Erythroblast (primary cell): ENCODE measurements around the gene KLHL29.

ENCODE experiments used
- DNase-seq, 2 experiments: peaks; one replicate each; lab custom pipeline; 2025; lab: John Stamatoyannopoulos, UW
- GATA1 ChIP-seq: IDR thresholded peaks from 2 replicates; pipeline ENCODE4 v1.6.1; 2011; ENCODE audit warnings: low read depth, mild to moderate bottlenecking, control low read depth, low read length, moderate library complexity
- POLR2A ChIP-seq: IDR thresholded peaks from 2 replicates; pipeline ENCODE4 v1.6.1; 2011; ENCODE audit warnings: mild to moderate bottlenecking, low read length

Gene KLHL29

DNA sequence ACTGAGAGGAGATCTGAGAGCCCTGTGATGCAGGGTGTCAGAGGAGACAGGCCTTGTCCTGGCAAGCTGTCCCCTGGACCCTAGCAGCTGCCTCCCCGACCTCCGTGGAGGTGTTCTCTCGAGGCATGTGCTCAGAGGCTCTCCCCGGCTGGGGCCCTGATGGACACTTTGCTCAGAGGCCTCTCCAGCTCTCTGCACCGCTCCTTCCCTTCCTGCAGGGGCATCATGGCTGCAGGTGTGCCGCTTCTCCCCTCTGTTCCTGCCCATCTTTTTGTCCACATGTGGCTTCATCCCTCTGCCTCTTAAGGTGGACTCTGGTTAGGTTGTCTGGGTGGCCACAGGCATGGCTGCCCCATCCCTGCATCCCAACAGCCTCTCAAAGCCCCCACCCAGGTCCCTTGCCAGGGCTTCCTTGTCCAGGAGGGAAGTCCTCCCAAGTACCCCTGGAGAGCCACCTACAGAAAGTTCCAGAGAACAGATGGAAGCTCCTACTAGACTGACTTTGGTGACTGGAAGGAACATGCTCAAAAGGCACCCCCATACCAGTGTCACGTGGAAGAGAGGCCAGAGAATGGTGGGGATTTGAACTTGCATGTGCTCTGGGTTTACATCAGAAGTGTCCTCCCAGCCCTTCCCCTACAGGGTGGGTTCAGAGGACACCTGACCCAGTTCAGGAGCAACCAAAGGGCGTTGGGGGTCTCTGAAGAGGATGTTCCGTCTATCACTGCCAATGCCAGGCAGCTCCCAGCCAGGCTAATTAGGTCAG is 120.4 kb downstream of the KLHL29 start:
- DNase-seq = no peak
- no peak for TF ChIP-seq POLR2A
- no peak for TF ChIP-seq GATA1

DNA sequence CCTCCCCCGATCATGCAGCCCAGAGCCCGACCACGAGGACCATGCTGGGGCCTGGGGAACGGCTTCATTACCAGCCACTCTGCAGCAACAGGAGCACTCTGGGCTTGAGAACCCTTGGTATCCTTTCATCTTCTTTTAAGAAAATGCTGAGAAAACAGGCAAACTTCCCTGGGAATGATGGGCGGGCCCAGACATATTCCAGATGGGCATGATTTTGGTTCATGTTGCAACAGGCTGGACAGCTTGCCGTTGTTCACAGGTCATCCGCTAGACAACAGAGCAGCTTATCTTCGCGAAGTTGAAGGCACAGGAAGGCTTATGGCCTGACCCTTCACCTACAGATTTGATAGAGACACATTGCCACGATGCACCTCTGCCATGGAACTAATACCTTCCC is 121.0 kb downstream of the KLHL29 start:
- no peak for DNase-seq
- no peak for TF ChIP-seq POLR2A
- TF ChIP-seq GATA1 = no peak

DNA sequence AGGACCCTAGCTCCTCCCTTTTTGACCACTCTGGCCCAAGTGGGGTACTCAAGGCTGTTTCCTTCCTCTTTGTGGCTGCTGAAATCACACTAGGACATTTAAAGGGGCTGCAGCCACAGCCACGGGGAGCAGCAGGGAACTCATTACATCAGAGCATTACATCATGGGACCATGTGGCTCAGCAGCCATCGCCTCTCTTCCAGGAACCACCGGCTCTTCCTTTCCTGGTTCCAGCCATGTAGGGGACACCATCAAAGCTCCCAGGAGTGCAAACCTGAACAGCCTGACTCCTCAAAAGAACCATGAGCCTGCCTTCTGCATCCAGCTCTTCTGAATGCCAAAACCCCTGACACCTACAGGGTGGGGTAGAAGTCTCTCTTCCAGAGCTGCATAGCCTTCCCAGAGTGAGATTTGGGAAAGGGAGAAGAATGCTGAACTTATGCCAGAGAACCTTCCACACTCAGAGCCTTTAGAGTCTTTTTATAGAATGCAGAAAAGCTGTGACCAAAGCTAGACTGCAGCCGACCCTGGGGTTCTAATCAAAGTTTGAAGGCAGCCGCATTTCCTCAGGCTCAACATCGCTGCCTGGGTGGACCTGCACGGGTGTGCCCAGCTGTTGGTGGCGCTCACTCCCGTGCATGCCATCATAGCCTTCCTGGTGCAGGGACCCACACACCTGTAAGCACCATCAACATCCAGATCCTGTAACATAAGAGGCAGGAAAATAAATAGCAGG is 121.7 kb downstream of the KLHL29 start:
- DNase-seq = no peak
- TF ChIP-seq POLR2A (no peak), GATA1 (no peak)

DNA sequence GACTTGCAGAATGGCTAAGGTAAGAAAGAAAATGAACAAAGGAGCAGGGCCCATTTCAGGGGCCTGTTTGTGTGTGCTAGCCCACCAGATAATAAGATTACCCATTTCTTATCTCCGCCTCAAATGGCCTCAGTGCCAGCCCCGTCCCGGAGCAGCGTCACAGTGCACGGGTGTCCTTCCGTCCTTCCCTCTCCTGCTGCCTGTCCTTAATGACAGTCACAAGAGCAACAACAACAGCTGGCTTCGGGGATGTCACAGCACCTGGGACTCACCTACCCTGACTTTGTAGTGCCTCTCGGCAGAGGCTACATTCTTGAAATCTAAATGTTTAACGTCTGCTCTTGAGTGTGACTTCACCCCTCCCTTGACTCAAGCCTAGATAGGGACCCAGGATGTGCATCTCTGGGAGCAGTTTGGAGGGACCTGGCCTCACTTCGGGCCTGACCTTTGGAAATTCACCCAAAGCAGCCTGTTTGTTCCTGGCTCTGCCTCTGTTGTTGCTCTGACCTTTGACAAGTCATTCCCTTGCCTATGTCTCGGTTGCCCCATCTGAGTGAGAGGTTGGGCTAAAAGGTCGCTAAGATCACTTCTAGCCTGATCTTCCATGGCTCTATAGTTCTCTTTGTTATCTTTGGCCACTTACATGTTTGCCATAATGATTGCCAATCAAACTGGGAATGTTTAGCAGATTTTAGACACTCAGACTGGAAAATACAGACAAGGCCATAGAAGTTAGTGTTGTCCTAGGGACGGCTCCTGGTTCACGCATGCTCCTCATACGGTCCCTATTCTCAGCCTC is 122.5 kb downstream of the KLHL29 start:
- no peak for TF ChIP-seq GATA1
- no peak for TF ChIP-seq POLR2A
- DNase-seq = no peak

DNA sequence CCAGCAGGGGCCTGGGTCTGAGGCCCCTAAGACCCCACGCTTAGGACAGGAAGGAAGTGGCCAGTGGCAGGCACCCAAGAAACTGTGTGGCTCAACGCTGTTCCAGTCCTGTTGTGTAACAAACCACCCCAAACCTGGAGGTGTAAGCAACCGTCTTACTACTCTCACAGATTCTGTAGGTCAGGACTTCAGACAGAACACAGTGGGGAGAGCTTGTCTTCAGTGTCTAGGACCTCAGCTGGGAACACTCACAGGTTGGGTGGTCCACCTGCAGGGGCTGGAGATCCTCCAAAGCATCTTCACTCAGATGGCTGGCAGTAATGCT is 123.0 kb downstream of the KLHL29 start:
- TF ChIP-seq GATA1 (no peak), POLR2A (no peak)
- no peak for DNase-seq

DNA sequence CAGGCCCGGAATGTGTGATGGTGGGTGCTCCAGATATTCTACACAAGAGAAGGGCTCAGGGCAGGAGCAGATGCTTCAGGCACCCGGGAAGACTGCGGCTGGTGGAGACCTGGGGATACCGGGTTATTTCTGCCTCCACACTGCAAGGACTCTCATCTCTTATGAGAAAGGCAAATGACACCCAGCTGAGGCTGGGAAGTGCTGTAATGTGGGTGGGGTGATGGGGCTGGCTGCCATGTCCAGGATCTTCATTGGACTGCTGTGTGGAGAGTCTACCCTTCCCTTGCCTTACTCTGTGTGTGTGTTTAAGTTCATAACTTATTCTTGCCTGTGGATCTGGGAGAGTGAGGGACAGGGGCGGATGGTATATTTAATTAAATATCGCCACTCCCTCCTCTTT is 124.1 kb downstream of the KLHL29 start:
- DNase-seq = no peak
- TF ChIP-seq GATA1 (no peak), POLR2A (no peak)

DNA sequence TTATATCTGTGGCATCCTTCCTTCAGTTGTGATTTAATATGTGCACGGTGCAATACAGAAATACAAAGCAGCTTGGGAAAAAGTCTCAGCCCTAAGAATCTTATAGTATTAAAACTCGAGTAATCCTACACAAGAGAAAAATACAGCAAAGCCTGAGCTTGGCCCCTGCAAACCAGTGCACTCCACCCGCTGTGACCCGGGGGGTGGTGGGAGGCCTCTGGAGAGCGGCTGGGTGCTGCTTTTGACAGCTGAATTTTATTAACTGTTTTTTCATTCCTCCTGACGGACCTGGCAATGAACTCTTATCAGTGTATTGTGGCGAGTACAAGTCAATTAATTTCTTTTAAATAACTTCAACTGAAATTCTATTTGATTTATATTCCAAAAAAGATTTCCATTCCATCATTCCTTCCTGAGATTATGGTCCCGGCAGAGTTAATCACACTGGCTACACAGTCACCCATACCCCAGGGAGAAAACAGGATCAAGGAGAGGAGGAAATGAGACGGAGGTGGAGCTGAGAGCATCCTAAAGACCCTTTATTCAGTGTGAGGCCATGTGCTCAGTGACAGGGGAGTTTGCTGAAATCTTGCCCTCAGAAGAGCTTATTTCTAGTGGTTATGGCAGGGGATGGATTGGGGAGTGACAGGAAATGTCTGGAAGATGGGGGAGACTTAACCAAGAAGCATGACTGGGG is 124.8 kb downstream of the KLHL29 start:
- DNase-seq = no peak
- TF ChIP-seq POLR2A = no peak
- no peak for TF ChIP-seq GATA1

DNA sequence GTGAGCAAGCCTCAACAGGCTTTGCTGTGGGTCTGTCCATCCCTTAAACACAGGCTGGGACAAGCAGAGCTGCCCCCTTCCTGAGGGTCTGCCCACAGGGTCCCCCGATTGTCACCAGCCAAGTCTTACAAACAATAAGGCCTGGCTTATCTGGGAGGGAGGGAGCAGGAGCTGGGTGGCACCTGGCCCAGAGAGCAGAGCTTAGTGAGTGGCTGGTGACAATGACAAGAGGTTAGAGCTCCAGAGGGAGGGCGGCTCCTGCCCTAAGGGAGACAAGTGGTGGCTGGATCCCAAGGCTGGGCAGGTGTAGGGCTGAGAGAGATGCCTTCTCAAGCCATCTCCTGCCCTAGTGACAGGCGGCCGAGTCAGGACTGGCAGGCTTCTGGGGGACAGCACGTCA is 125.5 kb downstream of the KLHL29 start:
- TF ChIP-seq GATA1 (no peak), POLR2A (no peak)
- no peak for DNase-seq

DNA sequence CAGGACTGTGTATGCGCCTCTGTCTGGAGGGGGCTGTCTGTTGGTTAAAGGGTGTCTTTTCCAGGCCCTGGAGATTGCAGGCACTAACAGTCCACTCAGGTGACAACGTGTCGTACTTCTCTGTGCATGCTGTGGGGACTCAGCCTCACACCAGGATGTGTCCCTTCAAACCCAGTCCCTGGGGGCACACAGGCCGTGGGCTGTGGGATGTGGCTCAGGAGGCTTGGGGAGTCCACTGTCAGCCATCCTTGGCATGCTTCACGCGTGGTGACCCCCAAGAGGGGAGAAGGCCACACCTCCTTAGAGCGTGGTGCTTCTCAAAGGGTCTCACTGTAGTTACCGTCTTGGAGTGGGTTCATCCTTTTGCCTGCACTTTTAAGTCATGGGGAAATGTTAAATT is 127.8 kb downstream of the KLHL29 start:
- DNase-seq = no peak
- TF ChIP-seq GATA1 = no peak

DNA sequence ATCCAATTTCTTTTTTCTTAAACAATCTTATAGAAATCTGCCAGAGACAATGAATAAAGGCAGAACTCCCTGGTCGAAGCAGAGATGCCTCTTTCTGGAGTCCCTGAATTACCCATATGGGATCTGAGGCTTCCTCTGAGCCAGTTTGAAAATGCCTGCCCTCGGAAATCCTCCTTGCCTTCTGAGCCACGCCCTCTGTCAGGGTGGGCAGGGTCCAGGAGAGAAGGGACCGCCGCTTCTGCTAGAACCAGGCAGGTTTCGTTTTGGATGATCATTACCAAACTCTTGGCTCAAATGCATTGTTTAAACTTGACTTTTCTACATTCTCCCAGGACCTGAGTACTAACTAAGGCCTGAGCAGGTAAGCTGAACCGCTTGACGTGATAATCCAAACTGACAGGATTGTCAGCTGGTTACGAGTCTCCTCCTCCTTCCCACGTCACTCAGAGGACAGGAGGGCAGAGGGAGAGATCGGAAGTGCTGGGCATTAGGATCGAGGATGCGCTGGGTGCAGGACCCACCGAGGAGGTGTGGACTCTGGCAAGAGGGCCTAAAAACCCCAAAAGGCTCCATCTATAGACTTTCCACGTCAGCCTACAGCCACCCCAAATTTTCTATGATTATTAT is 128.4 kb downstream of the KLHL29 start:
- no peak for DNase-seq
- no peak for TF ChIP-seq POLR2A
- TF ChIP-seq GATA1 = no peak

DNA sequence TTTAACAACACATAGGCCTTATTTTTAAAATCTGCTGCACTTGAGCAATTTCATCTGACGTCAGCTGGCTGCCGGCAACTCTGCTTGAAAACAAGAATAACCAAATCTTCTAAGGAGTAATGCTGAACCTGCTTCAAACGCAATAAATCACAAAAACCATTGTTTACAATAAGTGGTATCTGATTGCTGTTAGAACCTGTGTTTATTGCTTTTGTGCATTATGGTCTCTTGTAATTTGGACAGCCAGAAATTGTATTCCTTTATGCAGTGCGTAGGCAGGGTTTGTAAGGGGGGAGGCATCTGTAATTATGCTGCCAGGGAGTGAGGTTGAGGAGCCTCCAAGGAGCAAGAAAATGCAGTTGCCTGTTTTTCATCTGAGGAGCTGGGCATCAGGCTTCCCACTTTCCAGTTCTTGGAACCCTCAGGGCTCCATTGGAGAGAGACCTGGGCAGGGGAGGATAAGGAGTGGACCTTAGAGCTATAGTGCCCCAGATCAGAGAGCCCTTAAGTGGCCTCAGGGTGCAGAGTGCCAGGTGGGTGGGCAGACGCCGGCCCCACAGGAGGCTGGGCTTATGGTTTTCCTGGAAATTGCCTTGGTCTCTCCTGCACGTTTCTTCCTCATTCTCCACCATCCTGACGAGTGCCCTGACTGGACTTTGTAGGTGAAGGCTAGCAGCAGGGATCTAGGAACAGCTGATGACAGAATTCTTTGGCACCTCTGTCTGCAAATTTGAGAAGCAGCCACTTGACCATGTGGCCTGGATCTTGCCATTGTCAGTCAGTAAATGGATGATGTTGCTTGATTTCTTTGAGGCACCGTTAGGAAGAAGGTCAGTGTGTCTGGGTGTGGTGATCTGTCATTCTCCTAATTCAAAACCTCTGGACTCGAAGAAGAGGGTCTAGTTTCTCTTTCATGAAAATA is 129.2 kb downstream of the KLHL29 start:
- no peak for DNase-seq
- TF ChIP-seq GATA1 (no peak), POLR2A (no peak)

DNA sequence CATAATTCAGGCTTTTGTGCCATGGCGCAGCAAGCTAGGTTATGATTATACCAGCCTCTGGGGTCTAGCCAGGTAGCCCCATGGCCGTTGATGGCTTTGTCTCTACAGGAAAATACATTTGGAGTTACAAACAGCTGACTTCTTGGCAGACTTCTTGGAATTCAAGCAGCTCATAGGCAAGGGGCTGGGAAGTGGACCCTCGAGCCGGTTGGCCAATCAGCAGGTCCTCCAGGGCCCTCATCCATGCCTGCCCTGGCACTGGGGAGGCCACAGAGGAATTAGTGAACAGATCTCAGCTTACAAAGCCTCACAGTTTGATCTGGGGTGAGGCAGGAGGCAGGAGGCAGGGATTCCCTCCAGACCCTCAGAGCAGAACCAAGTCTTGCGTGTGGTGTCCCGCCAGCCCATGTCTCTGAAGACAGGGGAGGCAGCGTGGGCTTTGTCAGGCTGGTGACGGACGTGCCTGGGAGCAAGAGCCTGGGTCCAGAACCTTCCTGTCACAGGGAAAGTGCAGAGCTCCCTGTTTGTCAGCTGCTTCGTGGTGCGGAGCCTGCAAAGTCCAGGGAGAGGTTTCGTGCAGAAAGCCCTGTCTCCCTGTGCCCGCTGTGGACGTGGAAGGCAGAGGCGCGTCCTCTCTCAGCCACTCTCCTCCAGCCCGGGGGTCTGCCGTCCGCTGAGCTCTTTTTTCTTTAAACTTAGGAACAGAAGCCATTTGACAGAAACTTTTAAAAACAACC is 131.7 kb downstream of the KLHL29 start:
- DNase-seq = no peak
- no peak for TF ChIP-seq POLR2A
- TF ChIP-seq GATA1 = no peak
